H1 (cell line): ENCODE measurements around the gene GIPC2. TPM values are rescaled to one million over a fixed set of nuclear protein-coding genes. Genes with fewer than 3 reads are reported as not detected.
"Not testable (repeated sequence)": the region's sequence is repeated elsewhere in the genome, so short reads cannot be mapped to it uniquely, and the experiment has no call there.

Experiments
- CTCF ChIA-PET: fragments of 300-600 bp; sonication (Branson Sonifier 250); formaldehyde crosslinking; loops from one replicate; lab custom pipeline; 2021; ENCODE audit not compliant: partially characterized antibody; lab: Charles Lee
- POLR2A ChIA-PET: fragments of 300-600 bp; sonication (Branson Sonifier 250); formaldehyde crosslinking; loops from one replicate; lab custom pipeline; 2021; ENCODE audit warnings: inconsistent platforms; ENCODE audit not compliant: partially characterized antibody; lab: Charles Lee
- DNase-seq, 2 experiments: peaks; one replicate each; pipeline versions ENCODE4 v3.0.0 to v3.0.0-alpha.2; 2010 to 2022; ENCODE audit warnings: low spot score in 2 of 2, low read depth in 1 of 2, mixed read lengths in 1 of 2
- FAIRE-seq: peaks from 2 replicates; lab custom pipeline; 2011; peaks lifted over from hg19 to GRCh38; lab: Jason Lieb, UNC
- H2AFZ ChIP-seq: 2 replicates; pipeline ENCODE4 v1.8.1; 2012; ENCODE audit warnings: low read length, inconsistent platforms
- H2AK5ac ChIP-seq: 2 replicates; pipeline ENCODE4 v1.6.1; 2013; ENCODE audit warnings: low read depth, low read length
- H2BK120ac ChIP-seq: replicated peaks from 2 replicates; pipeline ENCODE3; 2013; ENCODE audit warnings: low read depth, low read length, inconsistent platforms
- H2BK12ac ChIP-seq: 2 replicates; pipeline ENCODE4 v1.6.1; 2013; ENCODE audit warnings: low read depth, low read length
- H2BK15ac ChIP-seq: 2 replicates; pipeline ENCODE4 v1.6.1; 2013; ENCODE audit warnings: low read length
- H2BK20ac ChIP-seq: 2 replicates; pipeline ENCODE4 v1.6.1; 2013; ENCODE audit warnings: low read length
- H2BK5ac ChIP-seq: 2 replicates; pipeline ENCODE4 v1.6.1; 2013; ENCODE audit warnings: low read depth, low read length
- H3K14ac ChIP-seq: 2 replicates; pipeline ENCODE4 v1.6.1; 2013; ENCODE audit warnings: inconsistent platforms; ENCODE audit not compliant: insufficient read length
- H3K18ac ChIP-seq: 2 replicates; pipeline ENCODE4 v1.6.1; 2013; ENCODE audit warnings: low read length; ENCODE audit errors: extremely low read depth
- H3K23ac ChIP-seq: 2 replicates; pipeline ENCODE4 v1.6.1; 2013; ENCODE audit warnings: inconsistent platforms; ENCODE audit not compliant: insufficient read length
- H3K23me2 ChIP-seq: 2 replicates; pipeline ENCODE4 v1.6.1; 2013; ENCODE audit warnings: low read depth, low read length
- H3K27ac ChIP-seq: 2 replicates; pipeline ENCODE4 v1.6.1; 2011; ENCODE audit warnings: low read depth, low read length, inconsistent platforms
- H3K27me3 ChIP-seq, 4 experiments: replicated peaks in 1 of 4; 1 replicate in 1 of 4; 2 replicates in 3 of 4; pipeline versions ENCODE4 v1.6.1 to v1.8.1; 2011 to 2013; ENCODE audit warnings: low read length in 3 of 4, mild to moderate bottlenecking in 3 of 4, inconsistent platforms in 2 of 4, mixed read lengths in 2 of 4, moderate library complexity in 1 of 4; ENCODE audit not compliant: control insufficient read depth in 3 of 4, insufficient read depth in 3 of 4; ENCODE audit errors: extremely low read depth in 1 of 4
- H3K36me3 ChIP-seq, 4 experiments: 2 replicates each; pipeline versions ENCODE4 v1.6.1 to v1.8.1; 2011 to 2013; ENCODE audit warnings: mild to moderate bottlenecking in 4 of 4, low read length in 3 of 4, moderate library complexity in 2 of 4, control low read depth in 1 of 4, inconsistent platforms in 1 of 4; ENCODE audit not compliant: insufficient read depth in 4 of 4, control insufficient read depth in 2 of 4
- H3K4ac ChIP-seq: replicated peaks from 2 replicates; pipeline ENCODE3; 2013; ENCODE audit warnings: low read length, low read depth, mixed read lengths, inconsistent platforms; ENCODE audit not compliant: insufficient read length
- H3K4me1 ChIP-seq, 4 experiments: replicated peaks in 1 of 4; 1 replicate in 1 of 4; 2 replicates in 3 of 4; pipeline versions ENCODE4 v1.6.1 to v1.8.1; 2011 to 2013; ENCODE audit warnings: low read length in 3 of 4, inconsistent platforms in 2 of 4, mixed read lengths in 1 of 4; ENCODE audit not compliant: insufficient read depth in 4 of 4, control insufficient read depth in 3 of 4
- H3K4me2 ChIP-seq, 2 experiments: 2 replicates each; pipeline versions ENCODE4 v1.6.1 to v1.8.1; 2011 to 2013; ENCODE audit warnings: low read depth in 2 of 2, low read length in 2 of 2, control low read depth in 1 of 2, inconsistent platforms in 1 of 2, mild to moderate bottlenecking in 1 of 2; ENCODE audit not compliant: insufficient read depth in 1 of 2
- H3K4me3 ChIP-seq, 4 experiments: fragments of 200-600, 300-600 bp in 1 of 4; sonication (generic), shearing (Covaris generic), sonication (Bioruptor Twin) in 1 of 4; 2 replicates each; pipeline versions ENCODE4 v1.5.1 to v1.8.1; 2011 to 2016; ENCODE audit warnings: low read length in 4 of 4, low read depth in 3 of 4, control low read depth in 2 of 4, inconsistent platforms in 2 of 4, mild to moderate bottlenecking in 2 of 4, mixed read lengths in 1 of 4, moderate library complexity in 1 of 4; ENCODE audit not compliant: insufficient read depth in 2 of 4; ENCODE audit errors: extremely low read depth in 1 of 4
- H3K56ac ChIP-seq: replicated peaks from 2 replicates; pipeline ENCODE3; 2013; ENCODE audit warnings: low read depth, mild to moderate bottlenecking, mixed read lengths, low read length, inconsistent platforms; ENCODE audit not compliant: insufficient read length
- H3K79me1 ChIP-seq: 2 replicates; pipeline ENCODE4 v1.6.1; 2013; ENCODE audit warnings: low read depth, low read length, control low read depth
- H3K79me2 ChIP-seq, 2 experiments: 2 replicates each; pipeline versions ENCODE4 v1.6.1 to v1.8.1; 2012 to 2013; ENCODE audit warnings: low read length in 2 of 2, mild to moderate bottlenecking in 2 of 2, inconsistent platforms in 1 of 2; ENCODE audit not compliant: insufficient read depth in 2 of 2, control insufficient read depth in 1 of 2
- H3K9ac ChIP-seq, 4 experiments: replicated peaks in 1 of 4; 1 replicate in 1 of 4; 2 replicates in 3 of 4; pipeline versions ENCODE4 v1.6.1 to v1.8.1; 2011 to 2013; ENCODE audit warnings: low read depth in 3 of 4, low read length in 3 of 4, control low read depth in 2 of 4, mild to moderate bottlenecking in 2 of 4, moderate library complexity in 2 of 4, inconsistent platforms in 1 of 4; ENCODE audit errors: extremely low read depth in 1 of 4
- H3K9me3 ChIP-seq, 2 experiments: 2 replicates each; pipeline versions ENCODE4 v1.6.1 to v1.8.1; 2012 to 2013; ENCODE audit warnings: mild to moderate bottlenecking in 2 of 2, moderate library complexity in 2 of 2, control low read depth in 1 of 2, inconsistent platforms in 1 of 2, low read depth in 1 of 2, low read length in 1 of 2, mixed read lengths in 1 of 2; ENCODE audit not compliant: insufficient read depth in 2 of 2
- H4K20me1 ChIP-seq, 2 experiments: replicated peaks in 1 of 2; 2 replicates each; pipeline versions ENCODE3 to v1.8.1; 2011 to 2013; ENCODE audit warnings: inconsistent platforms in 2 of 2, low read length in 2 of 2, mild to moderate bottlenecking in 1 of 2; ENCODE audit not compliant: insufficient read depth in 2 of 2, control insufficient read depth in 1 of 2
- H4K5ac ChIP-seq: 2 replicates; pipeline ENCODE4 v1.6.1; 2013; ENCODE audit warnings: low read length, low read depth, mixed read lengths, inconsistent platforms; ENCODE audit not compliant: insufficient read length
- H4K8ac ChIP-seq: 2 replicates; pipeline ENCODE4 v1.8.0; 2013; ENCODE audit warnings: mild to moderate bottlenecking, moderate library complexity, low read length, inconsistent platforms; ENCODE audit not compliant: insufficient read depth; ENCODE audit errors: extremely low read depth
- H4K91ac ChIP-seq: replicated peaks from 2 replicates; pipeline ENCODE3; 2013; ENCODE audit warnings: low read length, mixed read lengths, inconsistent platforms; ENCODE audit not compliant: insufficient read length
- WGBS, 2 experiments: shearing (Covaris generic) in 1 of 2; methylation state at CpG; one replicate each; pipeline versions ENCODE4 v1.1.6 to v1.1.7; 2013 to 2015; ENCODE audit warnings: low lambda C conversion rate in 2 of 2, mixed read lengths in 2 of 2, inconsistent platforms in 1 of 2, low coverage in 1 of 2, missing lambda C conversion rate in 1 of 2; ENCODE audit not compliant: insufficient replicate concordance in 2 of 2, insufficient coverage in 1 of 2, insufficient read length in 1 of 2; ENCODE audit errors: extremely low coverage in 1 of 2, missing lambda C conversion rate in 1 of 2; 5-methylcytosine and 5-hydroxymethylcytosine counted together
- polyA plus RNA-seq, 7 experiments: library from polyadenylated mRNA; depleted of rRNA in 3 of 7; stranded (reverse) in 5 of 7; unstranded in 2 of 7; fragments of >200 nt in 5 of 7; fragments of 200-250 nt in 2 of 7; gene quantifications; 1 replicate in 5 of 7; 2 replicates in 1 of 7; 4 replicates in 1 of 7; pipeline versions ENCODE4 v1.2.1 to v1.2.3, GENCODE V29; 2011 to 2013; ENCODE audit warnings: missing spikeins in 2 of 7, mixed read lengths in 2 of 7
- total RNA-seq: library from RNA; stranded (reverse); fragmentation: NEBNext Ultra II Directional; extraction: Animal tissue kit (Norgen Biotek cat#: 25700); gene quantifications from 2 replicates; pipeline ENCODE4 v1.2.1, GENCODE V29; 2021

Gene GIPC2
- total and polyA plus RNA-seq, 2 of the 8 experiments (the other 6 are each of a cell fraction or from before 2014, with no cell fraction given): 0.29 to 0.69 TPM

DNA sequence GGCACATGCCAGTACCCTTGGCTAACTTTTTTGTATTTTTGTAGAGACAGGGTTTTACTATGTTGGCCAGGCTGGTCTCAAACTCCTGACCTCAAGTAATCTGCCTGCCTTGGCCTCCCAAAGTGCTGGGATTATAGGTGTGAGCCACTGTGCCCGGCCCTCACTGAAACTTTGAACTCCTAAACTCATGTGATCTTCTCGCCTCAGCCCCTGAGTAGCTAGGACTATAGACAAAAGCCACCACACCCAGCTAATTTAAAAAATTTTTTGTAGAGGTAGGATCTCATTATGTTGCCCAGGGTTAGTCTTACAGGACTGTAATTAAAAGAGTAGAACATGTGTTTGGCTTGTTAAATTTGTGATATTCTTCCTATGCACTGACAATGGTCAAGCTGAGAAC, 19.1 kb downstream of the GIPC2 start:
- not testable (repeated sequence) for H3K9ac ChIP-seq, H3K56ac ChIP-seq, H3K18ac ChIP-seq, H3K14ac ChIP-seq, H2BK15ac ChIP-seq, H3K27ac ChIP-seq, H4K20me1 ChIP-seq, H3K23ac ChIP-seq, H3K23me2 ChIP-seq, H3K36me3 ChIP-seq, H3K4me1 ChIP-seq, H3K4ac ChIP-seq, H3K27me3 ChIP-seq, H4K8ac ChIP-seq, H3K4me2 ChIP-seq, H4K91ac ChIP-seq, H3K4me3 ChIP-seq, H4K5ac ChIP-seq, DNase-seq, FAIRE-seq, H2BK120ac ChIP-seq, H3K79me2 ChIP-seq, H2BK5ac ChIP-seq, H2BK20ac ChIP-seq, H3K9me3 ChIP-seq, H2AK5ac ChIP-seq, H2BK12ac ChIP-seq, H3K79me1 ChIP-seq, H2AFZ ChIP-seq
- 72% methylated on average over 2 of the region's 2 CpGs; no CpG with 5 or more reads in 1 of the 2 experiments for WGBS, 2 experiments
- ChIA-PET POLR2A (interaction anchor here (1.2 kb wide), 1 partner anchor 60 kb away, joined by 3 read pairs; the partner anchor contains the start of gene DNAJB4), CTCF (interaction anchor here (0.7 kb wide), 1 partner anchor 269 kb away, joined by 3 read pairs; no protein-coding TSS in a partner anchor)
